Thymus (tissue), 11 donors: ENCODE results near the gene FOXN3. TPM values are rescaled to one million over a fixed set of nuclear protein-coding genes. Genes with fewer than 3 reads are reported as not detected.

Source experiments
- DNase-seq, 9 donors: peaks; one replicate each; pipeline ENCODE4 v3.0.0-alpha.2; 2013; ENCODE audit warnings: low spot score in 9 of 9, low read depth in 6 of 9, missing footprints in 1 of 9
- H3K27ac ChIP-seq, 2 donors: one replicate each; pipeline ENCODE4 v1.5.1; 2013; ENCODE audit warnings: control low read depth in 1 of 2, low read depth in 1 of 2, low read length in 1 of 2, mild to moderate bottlenecking in 1 of 2, moderate library complexity in 1 of 2
- H3K27me3 ChIP-seq, 2 donors: one replicate each; pipeline ENCODE4 v1.5.1; 2013; ENCODE audit warnings: low read length in 1 of 2; ENCODE audit not compliant: control insufficient read depth in 2 of 2, insufficient read depth in 1 of 2
- H3K36me3 ChIP-seq, 2 donors: one replicate each; pipeline ENCODE4 v1.5.1; 2013; ENCODE audit warnings: low read length in 1 of 2, mild to moderate bottlenecking in 1 of 2, moderate library complexity in 1 of 2; ENCODE audit not compliant: control insufficient read depth in 2 of 2, insufficient read depth in 2 of 2
- H3K4me1 ChIP-seq, 2 donors: one replicate each; pipeline ENCODE4 v1.5.1; 2013; ENCODE audit warnings: low read length in 2 of 2; ENCODE audit not compliant: control insufficient read depth in 2 of 2, insufficient read depth in 2 of 2
- H3K4me3 ChIP-seq, 2 donors: one replicate each; pipeline ENCODE4 v1.5.1; 2013; ENCODE audit warnings: low read length in 2 of 2, control low read depth in 1 of 2, mild to moderate bottlenecking in 1 of 2
- H3K9me3 ChIP-seq, 2 donors: one replicate each; pipeline ENCODE4 v1.5.1; 2013; ENCODE audit warnings: low read length in 1 of 2, mild to moderate bottlenecking in 1 of 2; ENCODE audit not compliant: control insufficient read depth in 2 of 2, insufficient read depth in 1 of 2
- WGBS: extraction: QIAGEN DNeasy Blood & Tissue Kit; methylation state at CpG from one replicate; pipeline ENCODE4 v1.1.7; 2013; 5-methylcytosine and 5-hydroxymethylcytosine counted together
- polyA plus RNA-seq: library from polyadenylated mRNA; stranded (reverse); fragments of 200-250 nt; gene quantifications from one replicate; pipeline ENCODE4 v1.2.3, GENCODE V29; 2013
- total RNA-seq: library from RNA; stranded (reverse); fragments of 120-200 nt; gene quantifications from one replicate; pipeline ENCODE4 v1.2.4, GENCODE V29; 2013
- donor health status: healthy.

FOXN3 gene
- total and polyA plus RNA-seq, 2 donors, result 21.9 to 32.5 TPM

DNA sequence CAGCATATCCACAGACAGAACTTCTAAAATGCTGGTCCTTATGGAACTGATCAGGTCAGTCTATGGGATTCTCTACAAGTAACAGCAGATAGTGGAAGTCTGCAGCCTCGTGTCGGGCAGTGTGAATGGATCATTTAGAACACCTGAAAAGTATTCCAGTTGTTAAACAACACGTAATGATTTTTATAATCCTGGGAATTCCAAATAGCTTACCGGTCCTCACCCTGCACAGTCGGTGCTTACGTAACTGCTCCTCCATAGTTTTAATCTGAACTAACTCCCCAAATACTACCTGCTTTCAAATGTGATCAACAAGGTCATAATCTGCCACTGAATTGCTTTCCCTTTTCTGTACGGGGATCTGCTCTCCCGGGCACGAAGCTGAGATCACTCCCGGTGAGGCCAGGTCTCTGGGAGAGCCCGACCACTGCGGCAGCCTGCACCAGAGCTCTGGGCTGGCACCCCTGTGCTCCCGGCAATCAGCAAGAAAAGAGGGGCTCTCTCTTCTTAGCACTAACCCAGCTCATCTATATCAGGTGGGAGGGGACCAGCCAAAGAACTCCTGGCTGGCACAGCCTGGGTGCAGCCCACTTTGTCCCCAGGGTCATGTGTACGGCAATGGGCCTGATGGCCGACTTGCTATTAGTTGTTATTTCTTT lies 157.0 kb downstream of the FOXN3 start:
- Histone ChIP-seq H3K27me3 (no peaks in the 10 kb centered on the region), H3K4me3 (no peak overlapping the region), H3K27ac (no peak overlapping the region), H3K4me1 (no peaks in the 10 kb centered on the region), H3K36me3 (peaks cover 4 to 8% of the 10 kb centered on the region in 2 donors), H3K9me3 (no peaks in the 10 kb centered on the region)
- 92% methylated on average over 15 of the region's 15 CpGs for WGBS
- no peak for DNase-seq

DNA sequence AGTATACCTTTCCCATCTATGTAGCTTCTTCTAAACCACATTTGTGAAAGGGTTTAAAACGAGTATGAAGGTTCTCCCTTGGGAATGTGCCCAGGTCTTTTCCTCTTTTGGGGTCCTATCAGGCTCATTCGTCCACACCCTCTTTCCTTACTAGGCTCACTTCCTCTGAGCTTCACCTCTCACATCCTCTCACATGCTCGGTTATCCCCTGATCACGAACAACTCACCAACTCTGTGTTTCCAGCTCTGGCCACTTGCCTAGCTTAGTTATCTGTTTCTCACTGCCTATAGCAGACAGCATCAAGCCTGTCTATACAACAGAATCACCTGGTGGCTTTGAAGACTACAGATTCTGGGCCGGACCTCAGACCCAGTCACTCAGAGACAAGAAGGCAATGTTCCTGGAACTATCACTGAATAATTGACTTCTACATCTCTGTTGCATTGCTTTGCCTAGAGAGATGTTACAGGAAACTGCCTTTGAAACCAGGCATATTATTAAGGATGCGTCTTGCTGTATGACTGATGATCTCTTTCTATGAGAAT lies 158.2 kb downstream of the FOXN3 start:
- no peak overlapping the region for H3K27ac ChIP-seq
- H3K9me3 ChIP-seq, result no peaks in the 10 kb centered on the region
- H3K4me1 ChIP-seq, result no peaks in the 10 kb centered on the region
- WGBS, result 93% methylated on average over 6 of the region's 6 CpGs
- H3K36me3 ChIP-seq, result peaks cover 3 to 8% of the 10 kb centered on the region in 2 donors
- H3K4me3 ChIP-seq, result no peak overlapping the region
- no peak for DNase-seq
- H3K27me3 ChIP-seq, result no peaks in the 10 kb centered on the region

DNA sequence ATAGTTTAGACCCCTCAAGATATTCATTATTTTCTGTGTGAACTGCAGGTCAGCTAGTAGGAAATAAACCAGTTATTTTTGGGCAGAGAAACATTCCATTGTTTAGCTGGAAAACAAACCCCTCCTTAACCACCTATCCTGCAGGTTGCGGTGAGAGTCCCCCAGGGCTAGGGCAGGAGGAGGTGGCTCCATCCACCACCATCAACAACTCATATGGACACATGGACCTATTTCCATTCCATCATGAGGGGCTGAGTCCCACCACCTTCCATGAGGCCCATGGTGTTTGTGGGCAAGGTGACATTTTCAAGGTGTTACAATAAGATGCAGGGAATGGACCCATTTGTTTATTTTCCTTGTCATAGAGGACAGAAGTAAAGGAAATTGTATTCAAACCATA lies 160.1 kb downstream of the FOXN3 start:
- Histone ChIP-seq H3K9me3 (no peaks in the 10 kb centered on the region), H3K4me1 (no peaks in the 10 kb centered on the region), H3K36me3 (peaks cover 8 to 12% of the 10 kb centered on the region in 2 donors), H3K27me3 (no peaks in the 10 kb centered on the region), H3K27ac (no peak overlapping the region), H3K4me3 (no peak overlapping the region)
- 98% methylated on average over 1 of the region's 1 CpG for WGBS
- no peak for DNase-seq

- Histone ChIP-seq H3K9me3 (no peaks in the 10 kb centered on the region), H3K27me3 (no peaks in the 10 kb centered on the region), H3K36me3 (peaks cover 8 to 12% of the 10 kb centered on the region in 2 donors), H3K27ac (no peak overlapping the region), H3K4me3 (no peak overlapping the region), H3K4me1 (no peaks in the 10 kb centered on the region)
- no peak for DNase-seq
- WGBS, result 93% methylated on average over 8 of the region's 8 CpGs
These were observed 160.8 kb downstream of the FOXN3 start for GRCh38 chr14:89256283-89256682.

DNA sequence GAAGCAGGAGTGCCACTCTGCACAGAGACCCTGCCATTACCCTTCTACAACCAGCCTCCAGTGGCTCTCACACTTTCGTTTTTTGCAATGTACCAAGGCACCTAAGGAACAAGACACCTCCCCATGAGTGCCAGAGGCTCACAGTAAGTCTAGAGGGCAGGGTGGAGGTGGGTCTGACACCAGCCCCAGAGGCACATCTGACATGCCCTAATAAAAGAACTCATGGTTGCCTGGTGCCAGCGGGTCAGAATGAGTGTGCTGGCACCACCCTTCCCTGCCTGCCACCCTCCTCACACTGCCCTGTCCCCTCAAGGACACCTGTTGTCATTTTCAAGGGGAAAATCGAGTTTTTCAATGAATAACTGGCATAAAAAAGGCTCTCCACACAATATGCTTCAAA lies 161.2 kb downstream of the FOXN3 start:
- peaks cover 0 to 3% of the 10 kb centered on the region in 2 donors for H3K9me3 ChIP-seq
- WGBS, result 64% methylated on average over 3 of the region's 3 CpGs
- peaks cover 0 to 4% of the 10 kb centered on the region in 2 donors for H3K4me1 ChIP-seq
- H3K36me3 ChIP-seq, result peaks cover 8 to 15% of the 10 kb centered on the region in 2 donors
- H3K27ac ChIP-seq, result no peak overlapping the region
- no peak overlapping the region for H3K4me3 ChIP-seq
- no peak for DNase-seq
- H3K27me3 ChIP-seq, result no peaks in the 10 kb centered on the region

DNA sequence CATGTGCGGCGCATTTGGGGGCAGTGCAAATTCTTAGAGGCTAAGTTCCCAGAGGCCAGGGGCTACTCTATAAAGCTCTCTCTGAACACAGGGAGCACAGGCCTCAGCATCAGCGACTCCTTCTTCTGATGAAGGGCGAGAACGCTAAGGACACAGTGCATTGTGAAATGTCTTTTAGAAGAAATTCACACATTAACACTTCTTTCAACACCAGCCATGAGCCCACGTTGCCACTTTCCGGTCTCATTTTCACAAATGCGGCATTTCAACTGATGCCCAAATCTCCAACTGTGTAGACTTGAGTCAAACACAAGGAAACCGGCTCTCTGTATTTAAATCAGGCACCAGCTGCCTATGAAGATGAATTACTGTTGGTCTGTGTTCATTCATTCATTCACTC lies 162.0 kb downstream of the FOXN3 start:
- H3K4me1 ChIP-seq, result peaks cover 6 to 11% of the 10 kb centered on the region in 2 donors
- DNase-seq, result no peak
- peaks cover 0 to 3% of the 10 kb centered on the region in 2 donors for H3K9me3 ChIP-seq
- no peak overlapping the region for H3K27ac ChIP-seq
- no peak overlapping the region for H3K4me3 ChIP-seq
- H3K36me3 ChIP-seq, result peaks cover 8 to 12% of the 10 kb centered on the region in 2 donors
- 97% methylated on average over 9 of the region's 9 CpGs for WGBS
- H3K27me3 ChIP-seq, result no peaks in the 10 kb centered on the region

DNA sequence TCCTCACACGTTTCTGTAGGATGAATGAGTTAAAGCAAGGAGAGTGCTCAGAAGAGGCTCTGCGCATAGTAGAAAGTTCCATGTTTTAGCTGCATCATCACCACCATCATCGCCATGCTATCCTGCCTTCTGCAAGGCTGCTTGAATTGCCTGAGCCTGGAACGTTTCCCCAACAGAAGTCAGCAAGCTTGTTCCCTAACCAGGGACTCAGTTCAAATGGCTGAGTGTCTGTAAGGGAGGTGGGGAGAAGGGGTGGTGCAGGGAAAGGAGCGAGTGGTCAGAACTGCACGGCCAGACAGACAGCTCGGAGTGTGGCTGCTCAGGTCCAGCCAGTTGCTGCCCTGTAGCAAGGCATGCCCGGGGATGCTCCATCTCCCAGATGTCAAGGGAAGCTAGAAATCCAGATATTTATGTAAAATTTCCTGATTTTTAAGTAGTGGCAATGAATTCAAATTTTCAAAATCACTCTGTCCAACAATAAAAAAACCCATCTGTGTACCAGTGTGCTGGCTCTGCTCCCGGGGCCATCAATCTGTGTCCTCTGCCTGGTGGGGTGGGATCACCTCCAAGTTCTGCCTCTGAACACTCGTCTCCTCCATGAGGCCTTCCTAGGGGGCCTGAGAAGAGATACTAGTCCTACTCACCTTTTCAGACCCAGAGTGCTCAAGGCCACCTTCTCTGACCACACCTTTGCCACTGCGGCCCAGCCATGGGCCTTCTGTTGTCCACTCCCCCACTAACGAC lies 162.7 kb downstream of the FOXN3 start:
- DNase-seq, result no peak
- no peak overlapping the region for H3K27ac ChIP-seq
- H3K4me3 ChIP-seq, result no peak overlapping the region
- H3K9me3 ChIP-seq, result peaks cover 0 to 3% of the 10 kb centered on the region in 2 donors
- peaks cover 12 to 17% of the 10 kb centered on the region in 2 donors for H3K4me1 ChIP-seq
- 98% methylated on average over 12 of the region's 12 CpGs for WGBS
- peaks cover 8 to 18% of the 10 kb centered on the region in 2 donors for H3K36me3 ChIP-seq
- no peaks in the 10 kb centered on the region for H3K27me3 ChIP-seq

- H3K4me1 ChIP-seq, result peaks cover 15 to 20% of the 10 kb centered on the region in 2 donors
- peaks cover 0 to 3% of the 10 kb centered on the region in 2 donors for H3K9me3 ChIP-seq
- 92% methylated on average over 15 of the region's 15 CpGs for WGBS
- H3K27me3 ChIP-seq, result no peaks in the 10 kb centered on the region
- no peak overlapping the region for H3K4me3 ChIP-seq
- H3K27ac ChIP-seq, result no peak overlapping the region
- H3K36me3 ChIP-seq, result peaks cover 8 to 20% of the 10 kb centered on the region in 2 donors
- no peak for DNase-seq
These were observed 164.0 kb downstream of the FOXN3 start for GRCh38 chr14:89252887-89253532.

- Histone ChIP-seq H3K27ac (peak overlapping the region; percentile 42 to 88), H3K36me3 (peaks cover 8 to 15% of the 10 kb centered on the region in 2 donors), H3K4me1 (peaks cover 15 to 20% of the 10 kb centered on the region in 2 donors), H3K9me3 (peaks cover 0 to 3% of the 10 kb centered on the region in 2 donors), H3K27me3 (no peaks in the 10 kb centered on the region), H3K4me3 (no peak overlapping the region)
- DNase-seq, result no peak
- WGBS, result 96% methylated on average over 3 of the region's 3 CpGs
These were observed 166.0 kb downstream of the FOXN3 start for GRCh38 chr14:89251061-89251460.
